CD4-positive, alpha-beta memory T cell (primary cell): ENCODE data around the gene FBXO44. TPM values are rescaled to one million over a fixed set of nuclear protein-coding genes. Genes with fewer than 3 reads are reported as not detected.

Experiments
- CTCF ChIA-PET: fragments of 350-600 bp; sonication (Branson Sonifier 250); formaldehyde crosslinking; loops from one replicate; lab custom pipeline; 2021; ENCODE audit warnings: inconsistent platforms; ENCODE audit not compliant: partially characterized antibody; lab: Charles Lee
- POLR2A ChIA-PET: fragments of 350-600 bp; sonication (Branson Sonifier 250); formaldehyde crosslinking; loops from one replicate; lab custom pipeline; 2021; ENCODE audit not compliant: partially characterized antibody; lab: Charles Lee
- DNase-seq, 5 donors: peaks; one replicate each; pipeline versions ENCODE4 v3.0.0 to v3.0.0-alpha.2; 2020 to 2022; ENCODE audit warnings: mixed read lengths in 1 of 5
- H3K27ac ChIP-seq: one replicate; pipeline ENCODE4 v1.7.0; 2013; ENCODE audit warnings: low read depth, low read length
- H3K27me3 ChIP-seq: 2 replicates; pipeline ENCODE4 v1.7.0; 2013; ENCODE audit warnings: mild to moderate bottlenecking, low read length, moderate library complexity; ENCODE audit not compliant: insufficient read depth
- H3K36me3 ChIP-seq: 2 replicates; pipeline ENCODE4 v1.7.0; 2013; ENCODE audit warnings: mild to moderate bottlenecking, low read length, moderate library complexity; ENCODE audit not compliant: insufficient read depth
- H3K4me1 ChIP-seq: 2 replicates; pipeline ENCODE4 v1.7.0; 2013; ENCODE audit warnings: mild to moderate bottlenecking, low read length, moderate library complexity; ENCODE audit not compliant: insufficient read depth
- H3K4me3 ChIP-seq, 2 donors: one replicate each; pipeline ENCODE4 v1.7.0; 2013; ENCODE audit warnings: low read length in 2 of 2, mild to moderate bottlenecking in 1 of 2
- H3K9me3 ChIP-seq, 2 donors: one replicate each; pipeline ENCODE4 v1.7.0; 2013; ENCODE audit warnings: low read length in 2 of 2, control low read depth in 1 of 2; ENCODE audit not compliant: control insufficient read depth in 1 of 2
- H3K27ac Mint-ChIP-seq, 7 donors: one replicate each; pipeline ENCODE4 v1.8.0; 2020 to 2021; ENCODE audit warnings: mixed read lengths in 7 of 7, mild to moderate bottlenecking in 6 of 7, inconsistent platforms in 3 of 7, moderate library complexity in 3 of 7
- H3K27me3 Mint-ChIP-seq, 2 donors: one replicate each; pipeline ENCODE4 v1.8.0; 2020 to 2021; ENCODE audit warnings: mixed read lengths in 2 of 2
- H3K36me3 Mint-ChIP-seq, 2 donors: one replicate each; pipeline ENCODE4 v1.8.0; 2020 to 2021; ENCODE audit warnings: mixed read lengths in 2 of 2, inconsistent platforms in 1 of 2, mild to moderate bottlenecking in 1 of 2
- H3K4me1 Mint-ChIP-seq, 4 donors: one replicate each; pipeline ENCODE4 v1.8.0; 2020 to 2021; ENCODE audit warnings: mixed read lengths in 4 of 4, mild to moderate bottlenecking in 1 of 4
- H3K4me3 Mint-ChIP-seq, 8 donors: one replicate each; pipeline ENCODE4 v1.8.0; 2020 to 2021; ENCODE audit warnings: mixed read lengths in 8 of 8, mild to moderate bottlenecking in 7 of 8, moderate library complexity in 6 of 8, inconsistent platforms in 3 of 8
- H3K9me3 Mint-ChIP-seq, 8 donors: one replicate each; pipeline ENCODE4 v1.8.0; 2020 to 2021; ENCODE audit warnings: mixed read lengths in 8 of 8, mild to moderate bottlenecking in 5 of 8, inconsistent platforms in 3 of 8, moderate library complexity in 1 of 8
- intact Hi-C: fragments of 100-400 bp; cut with micrococcal nuclease; formaldehyde crosslinking; loops from one replicate; pipeline ENCODE4 v1.15.1; 2023
- polyA plus RNA-seq, 2 donors: library from polyadenylated mRNA; unstranded; fragments of 300-500 nt; fragmentation: Illumina TruSeq; gene quantifications; one replicate each; pipeline ENCODE4 v1.2.3, GENCODE V29; 2021
- total RNA-seq, 2 experiments: library from RNA; stranded (reverse); gene quantifications; one replicate each; pipeline ENCODE4 v1.2.3, GENCODE V29; 2021

The FBXO44 gene
- total and polyA plus RNA-seq, 4 experiments from 2014 or later: 10.0 to 56.9 (median 33.8) TPM

DNA sequence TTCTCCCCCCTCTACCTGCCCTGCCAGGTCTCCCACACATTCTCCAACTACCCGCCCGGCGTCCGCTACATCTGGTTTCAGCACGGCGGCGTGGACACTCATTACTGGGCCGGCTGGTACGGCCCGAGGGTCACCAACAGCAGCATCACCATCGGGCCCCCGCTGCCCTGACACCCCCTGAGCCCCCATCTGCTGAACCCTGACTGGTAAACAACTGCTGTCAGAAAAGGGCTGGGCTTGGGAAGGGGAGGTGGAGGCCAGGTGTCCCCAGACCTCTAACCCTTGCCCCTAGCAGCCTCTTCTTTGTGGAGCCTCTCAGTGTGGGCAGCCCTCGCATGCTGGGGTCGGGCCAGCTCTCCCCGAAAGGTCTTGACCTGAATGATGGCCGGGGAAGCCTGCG is 6.4 kb downstream of the FBXO44 start:
- CTCF ChIA-PET: interaction anchor here (8.4 kb wide), 1 partner anchor 58 kb away, joined by 96 read pairs; no protein-coding TSS in a partner anchor
- no peak overlapping the region for H3K27ac Mint-ChIP-seq
- no peak for DNase-seq
- H3K9me3 Mint-ChIP-seq: no peaks in the 10 kb centered on the region
- intact Hi-C loops: no loop called here
- H3K9me3 ChIP-seq: no peaks in the 10 kb centered on the region
- peaks cover 6 to 23% of the 10 kb centered on the region in 2 donors for H3K36me3 Mint-ChIP-seq
- no peak overlapping the region for H3K4me3 ChIP-seq
- H3K4me1 ChIP-seq: peaks cover 8% of the 10 kb centered on the region
- H3K4me3 Mint-ChIP-seq: no peak overlapping the region
- no peaks in the 10 kb centered on the region for H3K27me3 Mint-ChIP-seq
- no peak overlapping the region for H3K27ac ChIP-seq
- no peaks in the 10 kb centered on the region for H3K27me3 ChIP-seq
- POLR2A ChIA-PET: no interaction called here
- peaks cover 0 to under 1% (median 0%) of the 10 kb centered on the region in 4 donors for H3K4me1 Mint-ChIP-seq
- H3K36me3 ChIP-seq: peaks cover 7% of the 10 kb centered on the region

DNA sequence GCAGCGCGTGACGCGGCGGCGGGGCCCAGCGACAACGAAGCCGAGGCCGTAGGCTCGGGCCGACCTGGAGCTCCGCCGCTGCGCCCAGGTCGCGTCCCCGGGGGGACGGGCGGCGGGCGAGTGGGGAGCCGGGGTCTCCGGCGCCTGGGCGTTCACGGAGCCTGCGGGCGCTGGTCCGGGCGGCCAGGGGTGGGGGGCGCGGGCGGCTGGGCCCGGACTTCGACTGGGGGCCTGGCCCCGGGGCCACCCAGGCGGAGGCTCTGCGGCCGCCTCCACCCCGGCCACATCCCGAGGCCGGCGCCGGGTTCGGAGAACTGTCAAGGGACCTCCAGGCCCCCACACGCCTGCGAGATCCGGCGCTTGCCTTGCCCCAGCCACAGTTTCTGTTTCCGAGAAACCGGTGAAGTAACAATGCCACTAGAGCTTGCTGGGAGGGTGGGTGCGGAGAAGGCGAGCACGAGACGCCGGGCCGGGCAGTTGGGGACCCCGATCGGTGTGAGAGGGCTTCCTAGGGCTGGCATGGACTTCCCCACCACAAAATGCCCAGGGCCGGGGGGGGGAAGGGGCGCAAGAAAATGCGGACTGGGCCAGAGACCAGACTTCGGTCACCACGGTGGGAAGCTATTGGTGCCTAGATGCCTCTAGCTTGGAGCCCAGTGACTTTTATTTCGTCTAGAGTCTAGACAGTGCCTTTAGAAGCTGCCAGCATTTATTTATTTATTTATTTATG is 9.8 kb downstream of the FBXO44 start:
- intact Hi-C loops: loop anchor here (1.0 kb wide), 4 partner anchors 10 to 85 kb away; partner anchors contain the start of genes FBXO2, FBXO44 and MAD2L2
- no peaks in the 10 kb centered on the region for H3K27me3 ChIP-seq
- H3K4me3 ChIP-seq: peak overlapping the region; percentile 42 to 71
- CTCF ChIA-PET: interaction anchor here (1.0 to 8.4 kb wide), 17 partner anchors 10 to 627 kb away, joined by 3 to 96 read pairs (median 10); partner anchors contain the start of genes AGTRAP, FBXO2, FBXO44 and MAD2L2
- H3K9me3 Mint-ChIP-seq: no peaks in the 10 kb centered on the region
- no peaks in the 10 kb centered on the region for H3K36me3 ChIP-seq
- no peaks in the 10 kb centered on the region for H3K4me1 Mint-ChIP-seq
- H3K27ac Mint-ChIP-seq: peak overlapping the region; percentile 75 to 92 (median 82)
- peaks cover 7% of the 10 kb centered on the region for H3K4me1 ChIP-seq
- POLR2A ChIA-PET: interaction anchor here (0.8 to 3.9 kb wide), 19 partner anchors 12 to 652 kb away, joined by 3 to 73 read pairs (median 6); partner anchors contain the start of genes AGTRAP, CLCN6, FBXO2 and FBXO44
- H3K27me3 Mint-ChIP-seq: no peaks in the 10 kb centered on the region
- peak in 3 of 5 donors; percentile 32 to 45 (median 43) for DNase-seq
- peaks cover 6 to 22% of the 10 kb centered on the region in 2 donors for H3K36me3 Mint-ChIP-seq
- H3K27ac ChIP-seq: peak overlapping the region; percentile 61
- peak overlapping the region; percentile 84 to 91 (median 88) for H3K4me3 Mint-ChIP-seq
- no peaks in the 10 kb centered on the region for H3K9me3 ChIP-seq

DNA sequence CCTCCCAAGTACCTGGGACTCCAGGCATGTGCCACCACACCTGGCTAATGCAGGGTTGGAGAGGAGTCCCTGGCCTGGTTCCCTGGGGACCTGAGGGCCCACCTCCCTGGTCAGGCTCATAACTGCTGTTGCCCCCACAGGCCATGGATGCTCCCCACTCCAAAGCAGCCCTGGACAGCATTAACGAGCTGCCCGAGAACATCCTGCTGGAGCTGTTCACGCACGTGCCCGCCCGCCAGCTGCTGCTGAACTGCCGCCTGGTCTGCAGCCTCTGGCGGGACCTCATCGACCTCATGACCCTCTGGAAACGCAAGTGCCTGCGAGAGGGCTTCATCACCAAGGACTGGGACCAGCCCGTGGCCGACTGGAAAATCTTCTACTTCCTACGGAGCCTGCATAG is 13.8 kb downstream of the FBXO44 start:
- intact Hi-C loops: no loop called here
- Histone ChIP-seq H3K36me3 (peaks cover 7% of the 10 kb centered on the region), H3K9me3 (no peaks in the 10 kb centered on the region), H3K27me3 (no peaks in the 10 kb centered on the region), H3K4me3 (no peak overlapping the region), H3K4me1 (peaks cover 4% of the 10 kb centered on the region), H3K27ac (no peak overlapping the region)
- H3K9me3 Mint-ChIP-seq: no peaks in the 10 kb centered on the region
- CTCF ChIA-PET: interaction anchor here (1.3 kb wide), 1 partner anchor 13 kb away, joined by 4 read pairs; no protein-coding TSS in a partner anchor
- no peaks in the 10 kb centered on the region for H3K27me3 Mint-ChIP-seq
- no peak overlapping the region for H3K27ac Mint-ChIP-seq
- H3K4me3 Mint-ChIP-seq: peak overlapping the region in 1 of 8 donors; percentile 52
- H3K36me3 Mint-ChIP-seq: peaks cover 0 to 10% of the 10 kb centered on the region in 2 donors
- DNase-seq: no peak
- peaks cover 0 to 2% (median 0%) of the 10 kb centered on the region in 4 donors for H3K4me1 Mint-ChIP-seq
- POLR2A ChIA-PET: no interaction called here

DNA sequence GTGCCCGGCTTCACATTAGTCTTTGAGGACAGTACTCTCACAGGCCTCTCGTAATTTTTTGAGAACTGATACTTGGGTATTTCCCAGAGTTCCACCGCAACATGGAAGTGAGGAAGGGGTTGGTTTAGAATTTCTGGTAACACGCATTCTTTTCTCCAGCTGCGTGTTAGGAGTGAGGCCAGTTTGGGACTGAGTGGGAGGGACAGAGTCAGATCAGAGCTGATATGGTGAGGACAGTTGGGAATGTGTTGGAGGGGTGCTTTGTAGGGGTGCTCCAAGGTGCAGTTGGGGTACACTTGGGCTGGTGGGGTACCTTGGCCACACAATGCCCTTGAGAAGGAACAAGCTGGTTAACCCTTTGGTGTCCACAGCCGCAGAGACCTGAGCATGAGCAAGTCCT is 16.1 kb downstream of the FBXO44 start:
- POLR2A ChIA-PET: no interaction called here

DNA sequence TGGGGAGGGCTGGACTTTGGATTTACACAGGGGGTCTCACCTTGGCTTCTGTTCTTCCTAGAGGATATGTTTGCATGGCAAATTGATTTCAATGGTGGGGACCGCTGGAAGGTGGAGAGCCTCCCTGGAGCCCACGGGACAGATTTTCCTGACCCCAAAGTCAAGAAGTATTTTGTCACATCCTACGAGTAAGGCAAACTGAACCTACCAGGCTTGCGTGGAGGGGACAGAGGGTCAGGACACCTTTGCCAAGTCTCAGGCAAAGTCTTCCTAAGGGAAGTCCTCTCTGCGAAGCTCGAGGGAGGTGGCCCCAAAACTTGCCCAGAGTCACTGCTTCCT is 16.5 kb downstream of the FBXO44 start:
- POLR2A ChIA-PET: no interaction called here
- Histone ChIP-seq H3K4me1 (no peaks in the 10 kb centered on the region), H3K27ac (no peak overlapping the region), H3K36me3 (peaks cover 16% of the 10 kb centered on the region), H3K27me3 (no peaks in the 10 kb centered on the region), H3K4me3 (no peak overlapping the region), H3K9me3 (no peaks in the 10 kb centered on the region)
- no peak for DNase-seq
- intact Hi-C loops: no loop called here
- Mint-ChIP-seq H3K9me3 (no peaks in the 10 kb centered on the region), H3K36me3 (peaks cover 0 to 27% of the 10 kb centered on the region in 2 donors), H3K27ac (no peak overlapping the region), H3K4me1 (peaks cover 0 to 2% (median 0%) of the 10 kb centered on the region in 4 donors), H3K27me3 (no peaks in the 10 kb centered on the region), H3K4me3 (no peak overlapping the region)
- CTCF ChIA-PET: no interaction called here

More for the DNA sequence above, 16.1 kb downstream of the FBXO44 start:
- Histone ChIP-seq H3K9me3 (no peaks in the 10 kb centered on the region), H3K4me1 (no peaks in the 10 kb centered on the region), H3K27ac (no peak overlapping the region), H3K4me3 (no peak overlapping the region), H3K36me3 (peaks cover 13% of the 10 kb centered on the region), H3K27me3 (no peaks in the 10 kb centered on the region)
- no peak overlapping the region for H3K27ac Mint-ChIP-seq
- no peak overlapping the region for H3K4me3 Mint-ChIP-seq
- no peak for DNase-seq
- H3K4me1 Mint-ChIP-seq: peaks cover 0 to 2% (median 0%) of the 10 kb centered on the region in 4 donors
- H3K9me3 Mint-ChIP-seq: no peaks in the 10 kb centered on the region
- no peaks in the 10 kb centered on the region for H3K27me3 Mint-ChIP-seq
- intact Hi-C loops: no loop called here
- CTCF ChIA-PET: no interaction called here
- peaks cover 0 to 26% of the 10 kb centered on the region in 2 donors for H3K36me3 Mint-ChIP-seq

DNA sequence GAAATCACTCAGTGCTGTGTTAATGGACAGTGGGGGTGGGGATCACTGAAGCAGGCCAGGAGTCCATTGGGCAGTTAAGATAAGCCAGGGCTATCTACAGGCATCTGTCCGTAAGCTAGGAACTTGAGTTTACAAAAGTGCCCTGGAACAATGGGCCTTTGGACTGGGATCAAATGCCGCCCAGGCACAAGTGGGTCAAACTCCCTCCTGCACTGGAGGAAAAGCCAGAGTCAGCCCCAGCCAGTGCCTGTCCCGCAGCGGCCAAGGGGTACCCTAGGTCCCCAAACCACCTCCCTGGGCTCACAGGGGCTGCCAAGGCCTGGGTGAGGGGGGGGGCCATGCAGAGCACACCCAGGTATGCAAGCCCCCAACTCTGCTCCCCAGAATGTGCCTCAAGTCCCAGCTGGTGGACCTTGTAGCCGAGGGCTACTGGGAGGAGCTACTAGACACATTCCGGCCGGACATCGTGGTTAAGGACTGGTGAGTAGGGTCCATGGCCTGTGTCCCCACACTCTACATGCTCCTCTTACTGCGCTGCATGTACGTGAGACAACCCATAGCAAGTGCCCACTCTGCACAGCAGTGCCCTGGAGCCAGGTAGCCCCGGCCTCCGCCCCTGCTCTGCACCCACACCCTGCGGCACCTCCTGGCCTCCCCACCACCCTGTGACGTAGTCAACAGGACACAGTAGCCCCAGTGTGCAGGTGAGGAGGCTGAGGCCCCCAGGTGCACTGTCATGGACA is 17.0 kb downstream of the FBXO44 start:
- H3K36me3 ChIP-seq: peaks cover 16% of the 10 kb centered on the region
- no peaks in the 10 kb centered on the region for H3K4me1 ChIP-seq
- no peaks in the 10 kb centered on the region for H3K27me3 Mint-ChIP-seq
- H3K4me3 Mint-ChIP-seq: no peak overlapping the region
- DNase-seq: no peak
- no peaks in the 10 kb centered on the region for H3K27me3 ChIP-seq
- H3K27ac ChIP-seq: no peak overlapping the region
- no peak overlapping the region for H3K27ac Mint-ChIP-seq
- H3K9me3 Mint-ChIP-seq: no peaks in the 10 kb centered on the region
- no peak overlapping the region for H3K4me3 ChIP-seq
- peaks cover 0 to 27% of the 10 kb centered on the region in 2 donors for H3K36me3 Mint-ChIP-seq
- POLR2A ChIA-PET: no interaction called here
- H3K4me1 Mint-ChIP-seq: peaks cover 0 to 2% (median 0%) of the 10 kb centered on the region in 4 donors
- no peaks in the 10 kb centered on the region for H3K9me3 ChIP-seq
- CTCF ChIA-PET: interaction anchor here (4.5 kb wide), 1 partner anchor 7 kb away, joined by 24 read pairs; the partner anchor contains the start of gene FBXO6
- intact Hi-C loops: no loop called here
